ENCODE measurements around the gene HS3ST3A1.

Gene HS3ST3A1

DNA sequence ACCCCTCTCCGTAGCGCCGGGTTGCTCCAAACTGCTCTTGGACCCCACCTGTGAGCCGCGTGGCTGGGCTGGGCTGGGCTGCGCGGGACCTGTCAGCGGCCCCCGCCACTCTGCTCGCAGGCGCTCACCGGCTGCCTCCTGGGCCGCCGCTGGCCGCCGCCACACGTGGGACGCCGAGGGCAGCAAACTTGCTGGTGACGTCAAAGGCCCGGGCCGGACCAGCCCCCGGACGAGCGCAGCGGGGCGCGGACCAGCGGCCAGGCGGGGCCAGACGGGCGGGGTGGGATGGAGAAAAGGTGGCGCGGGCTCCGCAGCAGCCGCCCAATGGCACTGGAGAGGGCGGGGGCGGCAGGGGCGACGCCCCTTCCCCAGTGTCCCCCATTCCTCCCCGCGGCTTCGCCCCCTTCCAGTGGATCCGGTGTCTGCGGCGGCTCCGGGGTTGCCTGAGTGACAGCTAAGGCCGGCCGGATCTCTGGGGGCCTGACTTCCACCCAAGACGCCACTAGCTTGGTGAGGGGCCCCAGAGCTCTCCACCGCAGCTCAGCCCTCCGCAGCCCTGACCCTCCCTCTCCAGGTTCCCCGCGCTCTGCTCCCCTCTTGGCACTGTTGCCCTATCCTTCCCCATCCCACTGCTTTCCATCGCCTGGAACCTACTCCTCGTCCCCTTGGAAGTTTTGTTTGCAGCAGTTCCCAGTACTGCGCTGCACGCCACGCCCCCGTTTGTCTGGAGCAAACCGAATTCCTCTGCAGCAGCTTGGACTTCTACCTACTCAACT is at the start of gene HS3ST3A1:
Gene HS3ST3A1 (minus strand): TSS at position 154 of the 776 bp plus-strand sequence. CDS start 800 bp downstream, outside the sequence.
- no peak for DNase-seq (ENCODE audit: low spot score)
- Histone ChIP-seq H3K27ac (no peak within 1 kb of the TSS), H3K4me3 (peak within 1 kb of the TSS; percentile 70)
- TF ChIP-seq, protein P1, sequence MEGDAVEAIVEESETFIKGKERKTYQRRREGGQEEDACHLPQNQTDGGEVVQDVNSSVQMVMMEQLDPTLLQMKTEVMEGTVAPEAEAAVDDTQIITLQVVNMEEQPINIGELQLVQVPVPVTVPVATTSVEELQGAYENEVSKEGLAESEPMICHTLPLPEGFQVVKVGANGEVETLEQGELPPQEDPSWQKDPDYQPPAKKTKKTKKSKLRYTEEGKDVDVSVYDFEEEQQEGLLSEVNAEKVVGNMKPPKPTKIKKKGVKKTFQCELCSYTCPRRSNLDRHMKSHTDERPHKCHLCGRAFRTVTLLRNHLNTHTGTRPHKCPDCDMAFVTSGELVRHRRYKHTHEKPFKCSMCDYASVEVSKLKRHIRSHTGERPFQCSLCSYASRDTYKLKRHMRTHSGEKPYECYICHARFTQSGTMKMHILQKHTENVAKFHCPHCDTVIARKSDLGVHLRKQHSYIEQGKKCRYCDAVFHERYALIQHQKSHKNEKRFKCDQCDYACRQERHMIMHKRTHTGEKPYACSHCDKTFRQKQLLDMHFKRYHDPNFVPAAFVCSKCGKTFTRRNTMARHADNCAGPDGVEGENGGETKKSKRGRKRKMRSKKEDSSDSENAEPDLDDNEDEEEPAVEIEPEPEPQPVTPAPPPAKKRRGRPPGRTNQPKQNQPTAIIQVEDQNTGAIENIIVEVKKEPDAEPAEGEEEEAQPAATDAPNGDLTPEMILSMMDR (IDR thresholded peaks at IDR 0.05), result no peak

GRCh38 chr17:13650096-13650675 is 48.5 kb upstream of the HS3ST3A1 start:
- TF ChIP-seq, protein P1 (IDR thresholded peaks at IDR 0.05), result no peak
- H3K4me3 ChIP-seq, result no peak overlapping the region
- no peak overlapping the region for H3K27ac ChIP-seq
- DNase-seq (ENCODE audit: low spot score), result no peak

DNA sequence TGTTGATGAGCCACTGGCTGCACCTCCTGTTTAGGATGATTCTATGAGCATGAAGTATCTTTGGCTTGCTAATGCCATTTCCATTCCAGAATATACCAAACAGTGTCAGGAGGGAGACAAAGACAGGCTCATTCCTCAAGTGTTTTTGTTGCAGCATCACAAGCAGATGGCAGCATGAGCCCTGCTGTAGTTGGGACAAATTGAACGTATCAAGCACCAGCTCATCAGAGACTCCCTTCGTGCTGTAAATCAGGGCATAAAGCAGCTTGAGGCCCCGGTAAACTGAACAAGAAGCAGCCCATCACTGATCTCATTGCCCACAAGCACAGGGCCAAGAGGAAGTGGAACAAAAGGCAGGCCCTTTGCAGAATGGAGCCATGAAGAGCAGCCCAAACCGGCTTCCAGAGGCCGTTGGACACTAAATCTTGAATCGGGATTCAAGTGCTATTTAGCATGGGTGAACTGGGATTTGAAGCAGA is 45.9 kb upstream of the HS3ST3A1 start:
- no peak for DNase-seq (ENCODE audit: low spot score)
- Histone ChIP-seq H3K4me3 (no peak overlapping the region), H3K27ac (no peak overlapping the region)
- TF ChIP-seq, protein P1 (IDR thresholded peaks at IDR 0.05), result no peak

- no peak overlapping the region for H3K27ac ChIP-seq
- DNase-seq (ENCODE audit: low spot score), result no peak
- H3K4me3 ChIP-seq, result no peak overlapping the region
- TF ChIP-seq, protein P1 (IDR thresholded peaks at IDR 0.05), result no peak
Measured at GRCh38 chr17:13646969-13647542, 45.3 kb upstream of the HS3ST3A1 start.

- DNase-seq (ENCODE audit: low spot score), result no peak
- H3K4me3 ChIP-seq, result no peak overlapping the region
Measured at GRCh38 chr17:13646411-13646810, 44.7 kb upstream of the HS3ST3A1 start.

DNA sequence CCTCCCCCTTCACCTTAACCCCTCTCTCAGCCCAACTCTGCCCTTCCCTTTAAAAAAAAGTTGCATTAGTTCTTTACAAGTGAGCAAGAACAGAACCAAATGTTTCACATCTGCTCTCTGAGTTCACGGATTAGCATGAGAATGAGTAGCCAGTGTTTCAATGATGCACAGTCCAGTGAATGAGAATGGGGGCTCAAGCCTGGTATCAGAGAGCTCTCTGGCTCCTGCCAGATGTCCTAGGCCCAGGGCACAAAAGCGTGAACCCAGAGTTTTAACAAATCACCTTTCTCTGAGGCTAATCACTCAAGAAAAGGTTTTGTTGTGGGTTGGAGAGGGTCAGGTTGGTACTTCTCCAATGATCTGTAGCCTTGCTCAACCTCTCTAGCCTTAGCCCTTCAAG is 41.5 kb upstream of the HS3ST3A1 start:
- TF ChIP-seq, protein P1 (IDR thresholded peaks at IDR 0.05), result no peak
- no peak for DNase-seq (ENCODE audit: low spot score)
- no peak overlapping the region for H3K27ac ChIP-seq
- H3K4me3 ChIP-seq, result no peak overlapping the region

More at GRCh38 chr17:13646411-13646810, 44.7 kb upstream of the HS3ST3A1 start:
- TF ChIP-seq, protein P1 (IDR thresholded peaks at IDR 0.05), result no peak
- no peak overlapping the region for H3K27ac ChIP-seq
